Activated T-helper 2 cell treated with anti-CD3 and anti-CD28 coated beads, Interferon-gamma antibody, Interleukin-2, Interleukin-4, amounts not matched to agents 10 μg/mL and 5 μg/mL and 100 μg/mL, durations not matched to agents 14 hours and 24 hours and 36 hours (primary cell): ENCODE data around the gene SEMA7A. TPM values are rescaled to one million over a fixed set of nuclear protein-coding genes. Genes with fewer than 3 reads are reported as not detected.
"Not testable (repeated sequence)": the region's sequence is repeated elsewhere in the genome, so short reads cannot be mapped to it uniquely, and the experiment has no call there.

Experiments used
- DNase-seq: peaks from one replicate; pipeline ENCODE4 v3.0.0; 2021; ENCODE audit warnings: low spot score
- H3K27ac Mint-ChIP-seq: one replicate; pipeline ENCODE4 v1.8.0; 2021; ENCODE audit warnings: mixed read lengths
- H3K27me3 Mint-ChIP-seq: one replicate; pipeline ENCODE4 v1.8.0; 2021; ENCODE audit warnings: low read depth, mixed read lengths
- H3K36me3 Mint-ChIP-seq: one replicate; pipeline ENCODE4 v1.8.0; 2021; ENCODE audit warnings: low read depth, mixed read lengths
- H3K4me1 Mint-ChIP-seq: one replicate; pipeline ENCODE4 v1.8.0; 2021; ENCODE audit warnings: low read depth, mixed read lengths
- H3K4me3 Mint-ChIP-seq: one replicate; pipeline ENCODE4 v1.8.0; 2021; ENCODE audit warnings: low read depth, mild to moderate bottlenecking, moderate library complexity, mixed read lengths
- H3K9me3 Mint-ChIP-seq: one replicate; pipeline ENCODE4 v1.8.0; 2021; ENCODE audit warnings: mixed read lengths
- intact Hi-C: fragments of 100-400 bp; cut with micrococcal nuclease; formaldehyde crosslinking; loops from one replicate; pipeline ENCODE4 v1.15.1; 2023
- total RNA-seq: library from RNA; stranded (reverse); gene quantifications from 2 replicates; pipeline ENCODE4 v1.2.3, GENCODE V29; 2022

Gene SEMA7A
- total RNA-seq, 1 donor from 2014 or later, result 45.9 TPM

DNA sequence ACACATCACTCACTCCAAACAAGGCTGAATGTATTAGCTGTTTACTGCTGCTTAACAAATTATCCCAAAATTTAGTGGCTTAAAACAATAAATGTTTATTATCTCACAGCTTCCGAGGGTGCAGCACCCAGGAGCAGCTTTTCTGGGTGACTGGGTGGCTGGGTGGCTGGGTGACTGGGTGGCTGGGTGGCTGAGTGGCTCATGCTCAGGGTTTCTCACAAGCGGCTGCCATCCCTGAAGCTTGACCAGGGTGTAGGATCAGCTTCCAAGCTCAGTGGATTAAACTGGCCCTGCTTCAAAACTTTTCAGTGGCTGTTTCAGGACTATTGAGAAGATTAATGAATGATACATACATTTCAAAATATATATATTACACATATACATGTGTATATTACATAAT is 64.0 kb downstream of the SEMA7A start:
- H3K36me3 Mint-ChIP-seq, result no peaks in the 10 kb centered on the region

GRCh38 chr15:74369084-74369745 is 64.5 kb downstream of the SEMA7A start:
- H3K9me3 Mint-ChIP-seq, result no peaks in the 10 kb centered on the region
- no peak overlapping the region for H3K27ac Mint-ChIP-seq
- H3K27me3 Mint-ChIP-seq, result peaks cover 47% of the 10 kb centered on the region
- H3K4me1 Mint-ChIP-seq, result peaks cover 5% of the 10 kb centered on the region
- no peak for DNase-seq
- no peak overlapping the region for H3K4me3 Mint-ChIP-seq
- no peaks in the 10 kb centered on the region for H3K36me3 Mint-ChIP-seq
- intact Hi-C loops, result no loop called here

More for the DNA sequence above, 64.0 kb downstream of the SEMA7A start:
- Mint-ChIP-seq H3K27ac (no peak overlapping the region), H3K9me3 (no peaks in the 10 kb centered on the region), H3K4me1 (peaks cover 7% of the 10 kb centered on the region), H3K4me3 (no peak overlapping the region), H3K27me3 (peaks cover 43% of the 10 kb centered on the region)
- intact Hi-C loops, result no loop called here
- DNase-seq, result no peak

DNA sequence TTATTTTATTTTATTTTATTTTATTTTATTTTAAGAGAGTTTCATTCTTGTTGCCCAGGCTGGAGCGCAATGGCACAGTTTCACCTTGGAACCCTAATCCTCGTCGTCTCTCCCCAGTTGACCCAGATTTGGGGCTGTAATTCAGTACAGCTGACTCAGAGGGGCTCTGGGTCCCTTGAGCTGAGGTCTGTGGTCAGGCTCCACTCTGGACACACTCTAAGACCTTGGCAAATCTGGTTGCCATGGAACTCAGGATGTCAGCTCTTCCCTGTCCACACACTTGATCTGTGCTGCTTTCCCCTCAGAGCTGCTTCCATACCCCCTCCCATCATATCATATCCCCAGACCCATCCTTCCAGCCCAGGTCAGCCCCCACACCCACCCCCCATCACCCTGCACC is 65.6 kb downstream of the SEMA7A start:
- H3K36me3 Mint-ChIP-seq, result no peaks in the 10 kb centered on the region
- no peak overlapping the region for H3K27ac Mint-ChIP-seq
- peaks cover 55% of the 10 kb centered on the region for H3K27me3 Mint-ChIP-seq
- H3K4me3 Mint-ChIP-seq, result no peak overlapping the region
- intact Hi-C loops, result no loop called here
- peaks cover 1% of the 10 kb centered on the region for H3K4me1 Mint-ChIP-seq
- DNase-seq, result no peak
- no peaks in the 10 kb centered on the region for H3K9me3 Mint-ChIP-seq

DNA sequence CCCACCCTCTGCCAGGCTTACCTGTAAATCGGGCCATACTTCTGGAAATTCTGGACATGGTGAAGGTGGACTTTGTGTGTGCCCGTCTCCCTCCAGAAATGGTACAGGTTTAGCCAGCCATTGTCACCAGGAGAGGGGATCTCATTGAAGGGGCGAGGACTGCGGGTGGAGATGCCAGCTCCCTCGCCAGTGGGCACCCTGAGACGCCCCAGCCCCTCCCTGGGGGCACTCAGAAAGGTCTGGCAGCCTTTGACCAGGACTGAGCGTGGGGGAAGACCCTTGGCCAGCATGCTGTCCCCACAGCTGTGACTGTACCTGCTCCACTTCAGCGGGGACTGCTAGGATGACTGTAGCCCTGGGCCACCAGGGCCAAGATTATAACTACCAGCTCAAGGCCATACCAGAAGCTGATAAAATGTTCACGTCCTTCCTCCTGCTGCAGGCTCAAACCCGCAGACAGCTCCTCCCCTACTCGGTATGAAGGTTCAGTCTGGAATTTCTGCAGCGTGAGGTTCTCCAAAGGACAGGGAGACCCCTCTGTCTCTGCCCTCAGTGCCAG is 66.4 kb downstream of the SEMA7A start, which contains the start of gene CYP11A1:
Gene CYP11A1, minus strand, starts transcription at position 351 of the 559 bp plus-strand sequence. Its CDS starts 61 bp downstream, at position 290.
- intact Hi-C loops, result no loop called here
- H3K36me3 Mint-ChIP-seq, result no peaks in the 10 kb centered on the region
- no peak within 1 kb of the TSS for H3K4me3 Mint-ChIP-seq

DNA sequence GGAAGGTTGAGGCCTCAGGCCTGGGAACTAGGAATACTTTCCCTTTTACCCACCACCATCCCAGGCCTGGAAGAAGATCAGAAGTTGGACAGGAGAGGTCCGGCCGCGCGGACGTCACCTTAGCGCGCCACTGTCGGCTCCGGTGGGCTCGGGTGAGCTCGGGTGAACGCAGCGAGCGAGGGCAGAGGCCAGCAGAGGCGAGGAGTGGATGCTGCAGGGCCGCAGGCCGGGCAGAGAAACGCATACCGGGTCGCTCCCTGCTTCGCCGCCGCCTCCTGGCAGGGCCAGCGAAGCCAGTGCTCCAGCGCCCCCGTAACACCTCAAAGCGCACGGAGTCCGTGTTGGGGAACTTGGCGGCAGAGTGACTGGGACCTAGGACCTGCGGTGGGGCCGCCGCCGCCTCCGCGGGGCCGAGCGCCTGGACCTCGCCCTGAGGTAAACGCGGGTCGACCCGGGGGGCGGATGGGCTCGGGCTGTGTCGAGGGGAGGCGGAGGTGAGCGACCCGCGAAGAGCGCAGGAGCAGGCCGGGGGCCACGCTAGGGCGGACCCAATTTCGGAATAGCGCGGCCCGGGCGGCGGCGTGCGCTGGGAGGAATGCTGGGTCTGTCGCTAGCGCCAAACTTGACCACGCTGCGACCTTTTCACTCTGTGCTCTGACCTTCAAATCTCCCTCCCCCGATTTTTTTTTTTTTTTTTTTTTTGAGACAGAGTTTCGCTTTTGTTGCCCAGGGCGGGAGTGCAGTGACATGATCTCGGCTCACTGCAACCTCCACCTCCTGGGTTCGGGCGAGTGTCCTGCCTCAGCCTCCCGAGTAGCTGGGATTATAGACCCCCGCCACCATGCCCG is 67.9 kb downstream of the SEMA7A start:
- intact Hi-C loops, result no loop called here
- Mint-ChIP-seq H3K9me3 (no peaks in the 10 kb centered on the region), H3K27me3 (peaks cover 59% of the 10 kb centered on the region), H3K4me3 (peak overlapping the region; percentile 34), H3K27ac (no peak overlapping the region), H3K4me1 (no peaks in the 10 kb centered on the region), H3K36me3 (no peaks in the 10 kb centered on the region)
- no peak for DNase-seq

More for the DNA sequence above, 66.4 kb downstream of the SEMA7A start, which contains the start of gene CYP11A1:
- H3K4me1 Mint-ChIP-seq, result no peaks in the 10 kb centered on the region
- no peaks in the 10 kb centered on the region for H3K9me3 Mint-ChIP-seq
- no peak for DNase-seq
- H3K27ac Mint-ChIP-seq, result no peak within 1 kb of the TSS
- H3K27me3 Mint-ChIP-seq, result peaks cover 59% of the 10 kb centered on the region

DNA sequence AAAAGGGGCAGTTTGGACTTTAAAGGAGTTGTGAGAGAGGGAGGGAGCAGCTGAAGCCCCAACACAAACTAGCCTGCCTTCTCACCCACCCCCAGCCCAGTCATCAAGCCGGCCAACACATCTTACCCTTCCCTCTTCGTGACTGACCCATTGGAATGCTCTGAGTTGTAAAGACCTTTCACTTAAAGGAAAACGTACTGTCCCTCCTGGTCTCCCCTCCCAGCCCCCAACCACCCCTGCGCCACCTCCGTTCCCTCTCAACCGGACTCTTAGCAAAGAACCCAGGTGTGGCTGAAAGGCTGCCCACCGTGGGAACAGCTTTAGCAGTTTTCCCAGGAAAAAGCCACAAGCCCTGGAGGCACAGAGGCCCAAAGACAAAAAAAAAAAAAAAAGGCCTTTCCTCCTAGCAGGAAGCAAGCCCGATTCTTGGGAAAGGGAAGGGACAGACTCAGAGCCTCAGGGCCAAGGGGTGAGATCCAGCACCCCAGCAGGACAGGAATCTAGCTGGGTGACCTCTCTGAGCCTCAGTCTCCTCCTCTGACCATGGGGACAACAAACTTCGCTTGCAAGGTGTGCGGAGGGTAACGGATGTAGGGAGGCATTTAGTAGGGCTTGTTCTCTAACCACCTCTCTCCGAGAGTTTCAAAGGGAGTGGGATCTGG is 68.7 kb downstream of the SEMA7A start:
- H3K36me3 Mint-ChIP-seq, result no peaks in the 10 kb centered on the region
- peaks cover 53% of the 10 kb centered on the region for H3K27me3 Mint-ChIP-seq
- DNase-seq, result no peak
- intact Hi-C loops, result no loop called here
- peak overlapping the region; percentile 34 for H3K4me3 Mint-ChIP-seq
- no peaks in the 10 kb centered on the region for H3K4me1 Mint-ChIP-seq
- H3K9me3 Mint-ChIP-seq, result no peaks in the 10 kb centered on the region
- H3K27ac Mint-ChIP-seq, result no peak overlapping the region

- Mint-ChIP-seq H3K4me3 (no peak overlapping the region), H3K4me1 (no peaks in the 10 kb centered on the region), H3K27me3 (peaks cover 39% of the 10 kb centered on the region), H3K9me3 (no peaks in the 10 kb centered on the region), H3K36me3 (no peaks in the 10 kb centered on the region), H3K27ac (no peak overlapping the region)
- DNase-seq, result no peak
- intact Hi-C loops, result no loop called here
Observed at GRCh38 chr15:74362482-74362881, 71.3 kb downstream of the SEMA7A start.

DNA sequence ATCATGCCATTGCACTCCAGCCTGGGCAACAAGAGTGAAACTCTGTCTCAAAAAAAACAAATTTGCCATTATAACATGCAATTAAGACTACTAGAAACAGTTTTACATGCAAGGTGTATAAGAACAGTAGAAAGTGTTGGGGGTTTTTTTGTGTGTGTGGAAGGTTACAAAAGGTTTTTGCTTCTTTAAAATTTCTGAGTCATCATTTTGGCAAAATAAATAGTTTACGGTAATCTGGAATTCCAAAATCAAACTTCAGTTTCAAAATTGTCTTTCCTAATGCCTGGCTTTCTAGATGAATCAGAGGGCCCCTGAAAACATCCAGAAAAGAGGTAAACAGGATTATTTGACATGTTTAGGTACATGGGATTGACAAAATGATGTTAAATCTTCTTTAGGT is 72.9 kb downstream of the SEMA7A start:
- H3K4me3 Mint-ChIP-seq, H3K4me1 Mint-ChIP-seq, intact Hi-C loops, H3K36me3 Mint-ChIP-seq, H3K27ac Mint-ChIP-seq, H3K9me3 Mint-ChIP-seq, DNase-seq: not testable (repeated sequence)
- peaks cover 35% of the 10 kb centered on the region for H3K27me3 Mint-ChIP-seq

DNA sequence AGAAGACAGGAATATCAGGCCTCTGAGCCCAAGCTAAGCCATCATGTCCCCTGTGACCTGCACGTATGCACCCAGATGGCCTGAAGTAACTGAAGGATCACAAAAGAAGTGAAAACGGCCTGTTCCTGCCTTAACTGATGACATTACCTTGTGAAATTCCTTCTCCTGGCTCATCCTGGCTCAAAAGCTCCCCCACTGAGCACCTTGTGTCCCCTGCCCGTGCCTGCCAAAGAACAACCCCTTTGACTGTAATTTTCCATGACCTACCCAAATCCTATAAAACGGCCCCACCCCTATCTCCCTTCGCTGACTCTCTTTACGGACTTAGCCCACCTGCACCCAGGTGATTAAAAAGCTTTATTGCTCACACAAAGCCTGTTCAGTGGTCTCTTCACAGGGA is 74.4 kb downstream of the SEMA7A start:
- H3K27me3 Mint-ChIP-seq, result peaks cover 35% of the 10 kb centered on the region
- H3K27ac Mint-ChIP-seq, H3K4me3 Mint-ChIP-seq, H3K4me1 Mint-ChIP-seq, intact Hi-C loops, H3K36me3 Mint-ChIP-seq, H3K9me3 Mint-ChIP-seq, DNase-seq: not testable (repeated sequence)

Other genes with a start within 250 kb of the SEMA7A start
- not detected in 2 replicates for gene STRA6, start 231.2 kb downstream of the SEMA7A start, total RNA-seq
- gene CCDC33, start 197.6 kb downstream of the SEMA7A start, total RNA-seq, result not detected in 2 replicates
- gene CYP11A1, start 66.3 kb downstream of the SEMA7A start, total RNA-seq, result not detected in 2 replicates
- 55.3 and 59.1 TPM in 2 replicates for gene UBL7, start 27.2 kb upstream of the SEMA7A start, total RNA-seq
- gene ARID3B, start 107.3 kb upstream of the SEMA7A start, total RNA-seq, result 35.6 and 41.2 TPM in 2 replicates
- gene CLK3, start 181.9 kb upstream of the SEMA7A start, total RNA-seq, result 119 and 122 TPM in 2 replicates